Esophagus mucosa (tissue), 1 donor: Measurements from ENCODE around the gene BCAR3. TPM values are rescaled to one million over a fixed set of nuclear protein-coding genes. Genes with fewer than 3 reads are reported as not detected.
"Not testable (repeated sequence)": the region's sequence is repeated elsewhere in the genome, so short reads cannot be mapped to it uniquely, and the experiment has no call there.

Experiments used
- ATAC-seq: fragments of 200-7000 bp; cut with Tn5 transposase; one replicate; pipeline ENCODE4 v1.9.1; 2020
- total RNA-seq: library from RNA; stranded (reverse); gene quantifications from one replicate; pipeline ENCODE4 v1.2.4, GENCODE V29; 2023
- donor health status: DM: yes; HTN: yes; CAD: no.

BCAR3 gene
- total RNA-seq, 1 donor from 2014 or later: 5.7 TPM

GRCh38 chr1:93687542-93687941 lies 5.9 kb upstream of the BCAR3 start:
- ATAC-seq: no peak

DNA sequence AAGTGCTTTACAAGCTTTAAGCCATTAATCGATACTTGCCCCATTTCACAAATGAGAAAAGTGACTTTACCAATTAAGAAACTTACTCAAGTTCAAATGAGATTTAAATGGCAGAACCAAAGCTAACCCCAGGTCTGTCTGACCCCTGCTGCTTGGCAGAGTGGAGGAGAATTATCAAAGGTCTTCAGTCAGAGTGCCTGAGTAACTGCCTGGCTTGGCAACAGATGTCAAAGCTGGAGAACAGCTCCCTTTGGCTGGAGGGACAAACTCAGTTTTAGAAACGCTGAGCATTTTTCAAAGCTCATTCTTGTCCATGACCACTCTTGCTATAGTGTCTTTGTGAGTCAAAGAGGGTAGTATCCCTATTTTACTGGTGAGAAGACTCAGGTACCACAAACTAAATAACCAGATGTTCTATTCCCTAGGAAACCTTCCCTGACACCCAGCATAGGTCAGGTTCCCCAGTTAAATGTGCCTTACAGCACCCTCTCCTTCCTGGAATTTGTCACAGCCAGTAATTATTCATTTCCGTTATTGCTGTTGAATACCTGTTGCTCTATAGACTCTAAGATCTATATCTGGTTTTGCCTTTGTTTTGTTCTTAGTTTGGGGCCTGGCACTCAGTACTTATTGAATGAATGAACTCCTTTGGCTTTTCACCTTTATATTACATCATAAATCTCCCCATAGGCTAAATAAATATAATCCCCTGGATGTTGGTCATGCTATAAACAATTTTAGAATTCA lies 5.0 kb upstream of the BCAR3 start:
- no peak for ATAC-seq

- no peak for ATAC-seq
Measured at GRCh38 chr1:93685918-93686317, 4.3 kb upstream of the BCAR3 start.

- ATAC-seq: no peak
Measured at GRCh38 chr1:93683234-93683633, 1.6 kb upstream of the BCAR3 start.

- no peak for ATAC-seq
Measured at GRCh38 chr1:93681989-93682412, 364 bp upstream of the BCAR3 start.

DNA sequence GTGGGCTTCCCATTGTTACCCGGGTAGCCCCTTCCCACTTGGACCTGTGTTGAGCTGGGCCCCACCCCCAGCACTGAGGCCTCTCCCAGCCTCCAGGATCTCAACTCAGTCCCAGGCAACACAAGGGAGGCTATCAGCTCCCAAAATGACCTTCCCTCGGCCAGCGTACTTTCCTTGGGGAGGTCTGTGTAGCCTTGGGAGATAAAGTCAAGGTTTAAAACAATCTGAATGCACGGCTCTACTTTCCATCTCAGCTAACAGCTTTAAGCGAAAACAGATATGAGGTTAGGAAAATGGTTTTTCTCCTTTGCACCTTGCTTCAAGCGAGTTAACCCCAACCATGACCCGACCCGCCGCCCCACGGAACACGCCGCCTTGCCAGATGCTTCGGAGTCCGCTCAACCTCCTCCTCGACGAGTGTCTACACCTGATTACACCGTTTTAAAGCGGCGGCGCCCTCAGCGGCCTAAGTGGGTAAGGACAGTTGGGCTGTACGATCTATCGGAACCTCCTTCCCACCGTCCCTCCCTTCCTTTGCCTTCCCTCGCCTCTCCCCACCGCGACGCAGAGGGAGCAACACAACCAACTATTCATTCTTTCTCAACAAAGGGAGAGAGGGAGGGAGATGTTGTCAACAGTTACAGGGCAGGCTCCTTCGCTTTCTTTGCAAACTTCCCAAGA lies 1.1 kb downstream of the BCAR3 start:
- peak; percentile 87 for ATAC-seq

GRCh38 chr1:93680076-93680419 lies 1.6 kb downstream of the BCAR3 start:
- no peak for ATAC-seq

DNA sequence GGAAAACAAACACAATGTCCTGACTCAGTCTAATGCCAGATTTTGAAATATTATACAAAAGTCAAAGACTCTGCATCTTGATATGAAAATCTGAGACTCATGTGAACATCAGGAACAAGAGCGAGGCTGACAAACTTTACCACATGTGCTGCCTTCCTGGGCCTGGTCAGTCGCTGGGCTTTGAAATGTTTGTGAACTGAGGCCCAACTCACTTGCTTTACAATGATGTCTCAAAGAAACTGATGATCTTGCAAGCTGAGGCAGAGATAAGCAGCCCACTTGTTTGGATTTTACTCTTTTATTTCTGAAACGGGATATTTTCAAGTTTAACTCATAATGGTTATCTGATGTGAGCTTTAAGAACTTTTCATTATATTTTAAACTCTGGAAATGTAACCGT lies 2.1 kb downstream of the BCAR3 start:
- no peak for ATAC-seq

GRCh38 chr1:93678946-93679480 lies 2.6 kb downstream of the BCAR3 start:
- ATAC-seq: no peak

DNA sequence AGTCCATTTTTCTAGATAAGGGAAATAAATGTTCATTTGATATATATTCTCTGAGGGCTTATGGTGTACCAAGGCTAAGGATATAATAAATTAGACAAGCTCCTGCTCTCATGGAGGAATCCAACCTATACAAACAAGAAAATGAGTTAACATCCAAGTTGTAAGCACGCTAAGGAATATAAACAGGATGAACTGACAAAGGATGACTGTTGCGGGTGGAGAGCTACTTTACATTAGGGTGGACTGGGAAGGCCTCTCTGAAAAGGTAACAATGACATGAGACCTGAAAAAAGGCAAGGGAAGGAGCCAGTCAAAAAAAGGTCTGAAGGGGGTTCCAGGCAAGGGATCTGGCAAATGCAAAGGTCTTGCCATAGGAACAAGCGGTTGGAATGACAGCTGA lies 3.1 kb downstream of the BCAR3 start:
- no peak for ATAC-seq

- no peak for ATAC-seq
Measured at GRCh38 chr1:93677729-93678128, 3.9 kb downstream of the BCAR3 start.

GRCh38 chr1:93676427-93676826 lies 5.2 kb downstream of the BCAR3 start:
- no peak for ATAC-seq

- ATAC-seq: no peak
Measured at GRCh38 chr1:93675931-93676330, 5.7 kb downstream of the BCAR3 start.

- ATAC-seq: no peak
Measured at GRCh38 chr1:93675271-93675670, 6.4 kb downstream of the BCAR3 start.

GRCh38 chr1:93674071-93674470 lies 7.6 kb downstream of the BCAR3 start:
- ATAC-seq: not testable (repeated sequence)

GRCh38 chr1:93673163-93673829 lies 8.3 kb downstream of the BCAR3 start:
- peak; percentile 79 for ATAC-seq

DNA sequence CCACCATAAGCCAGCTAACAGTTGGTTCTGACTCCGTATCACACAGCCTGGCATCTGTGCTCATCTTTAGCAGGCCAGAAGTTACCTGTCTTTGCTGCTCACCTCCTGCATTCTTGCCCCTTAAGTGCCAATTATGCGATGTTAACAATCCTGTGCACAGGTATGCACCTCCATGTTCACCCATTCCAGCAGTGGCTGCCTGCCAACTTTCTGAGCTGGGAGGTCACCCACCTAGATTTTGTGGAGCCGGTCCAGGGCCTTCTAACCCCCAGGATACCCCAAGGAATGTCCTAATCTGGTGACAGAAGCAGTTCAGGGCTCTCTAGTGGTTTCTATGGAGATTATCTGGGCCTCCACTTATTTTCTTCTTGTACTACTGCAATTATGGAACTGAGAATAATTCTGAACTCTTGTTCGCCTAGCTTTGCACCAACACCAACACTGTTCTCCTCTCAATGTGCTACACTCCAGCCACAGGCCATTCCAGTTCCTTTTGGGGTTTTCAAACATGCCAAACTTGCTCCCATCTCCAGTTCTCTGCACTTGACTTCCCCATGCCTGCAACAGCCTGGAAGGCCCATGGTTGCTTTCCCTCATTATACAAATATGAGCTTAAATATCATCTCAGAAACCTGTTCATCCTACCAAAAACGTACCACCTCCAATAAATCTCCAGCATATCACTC lies 9.0 kb downstream of the BCAR3 start:
- ATAC-seq: no peak

DNA sequence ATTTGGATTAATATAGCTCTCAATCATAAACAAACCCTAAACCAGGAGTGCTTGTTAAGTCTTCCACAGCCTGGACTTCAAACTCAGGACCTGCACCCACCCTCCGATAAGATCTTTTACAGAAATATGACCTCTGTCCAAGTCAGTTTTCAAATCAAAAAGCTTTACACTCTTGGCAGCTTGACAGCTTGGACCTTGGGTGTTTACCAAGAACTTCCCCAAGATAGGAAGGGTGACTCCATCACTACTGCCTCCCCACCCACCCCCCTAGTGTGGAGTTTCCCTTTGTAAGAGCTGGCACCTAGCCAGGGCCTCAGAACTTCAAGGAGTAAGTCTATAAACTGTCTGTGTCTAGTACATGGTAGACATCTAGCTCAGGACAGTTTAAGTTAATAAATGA lies 9.6 kb downstream of the BCAR3 start:
- peak; percentile 30 for ATAC-seq

GRCh38 chr1:93671099-93671621 lies 10.5 kb downstream of the BCAR3 start:
- ATAC-seq: no peak

- ATAC-seq: no peak
Measured at GRCh38 chr1:93670141-93670540, 11.5 kb downstream of the BCAR3 start.

DNA sequence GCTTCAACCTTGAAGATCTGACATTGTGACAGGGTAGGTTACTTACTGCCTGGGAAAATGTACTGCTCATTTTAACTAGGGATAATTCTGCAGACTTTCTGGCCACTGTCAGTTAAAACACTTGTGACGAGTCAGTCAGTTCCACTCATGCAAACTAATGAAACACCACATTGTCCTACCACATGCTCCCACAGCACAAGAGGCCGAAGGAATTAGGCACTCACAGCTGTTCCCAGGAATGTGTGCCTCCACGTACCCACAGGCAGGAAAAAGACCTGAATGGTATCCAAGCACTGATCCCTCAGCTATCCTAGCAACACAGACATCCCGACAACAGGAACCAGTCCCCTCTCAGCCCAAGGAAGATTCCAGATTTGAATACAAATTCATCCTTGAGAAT lies 12.3 kb downstream of the BCAR3 start:
- no peak for ATAC-seq

DNA sequence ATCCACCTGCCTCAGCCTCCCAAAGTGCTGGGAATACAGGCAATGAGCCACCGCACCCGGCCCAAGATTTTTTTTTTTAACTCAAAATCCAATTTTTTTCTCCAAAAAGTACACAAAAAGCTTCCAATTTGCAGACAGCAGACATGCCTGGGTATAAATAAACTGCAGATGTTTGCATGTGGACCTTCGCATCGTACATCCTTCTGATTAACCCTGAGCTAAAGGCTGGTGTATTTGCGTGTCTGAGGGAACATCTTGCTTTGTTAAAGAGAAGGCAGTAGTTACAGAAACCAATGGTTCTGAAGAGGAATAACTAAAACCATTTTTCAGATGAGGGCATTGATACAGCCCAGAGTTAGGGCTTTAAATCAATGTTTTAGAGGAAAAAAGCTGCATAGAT lies 12.7 kb downstream of the BCAR3 start:
- ATAC-seq: no peak

DNA sequence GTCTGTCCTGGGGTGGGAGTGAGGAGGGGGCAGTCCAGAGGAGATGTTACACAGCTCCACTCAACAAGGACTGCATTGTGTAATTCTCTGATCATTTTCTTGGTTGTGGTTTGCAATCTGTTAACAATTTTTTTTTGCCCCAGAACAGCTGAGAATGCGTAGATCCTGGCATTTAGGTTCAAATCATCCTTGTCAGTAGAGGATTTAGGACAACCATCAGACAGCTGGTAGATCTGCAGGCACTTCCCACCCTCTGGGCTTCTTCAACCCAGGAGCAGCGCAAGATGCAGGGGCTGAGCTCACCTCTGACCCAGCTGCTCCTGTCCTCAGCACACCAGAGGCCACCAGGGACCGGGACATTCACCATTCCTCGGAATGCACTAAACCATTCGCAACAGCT lies 13.5 kb downstream of the BCAR3 start:
- ATAC-seq: no peak
